NCI-H2029 (cell line): ENCODE data around the gene C2orf80.
"Not testable (repeated sequence)": the region's sequence is repeated elsewhere in the genome, so short reads cannot be mapped to it uniquely, and the experiment has no call there.

Experiments
- DNase-seq: peaks from one replicate; lab custom pipeline; 2025; lab: John Stamatoyannopoulos, UW

C2orf80 gene

DNA sequence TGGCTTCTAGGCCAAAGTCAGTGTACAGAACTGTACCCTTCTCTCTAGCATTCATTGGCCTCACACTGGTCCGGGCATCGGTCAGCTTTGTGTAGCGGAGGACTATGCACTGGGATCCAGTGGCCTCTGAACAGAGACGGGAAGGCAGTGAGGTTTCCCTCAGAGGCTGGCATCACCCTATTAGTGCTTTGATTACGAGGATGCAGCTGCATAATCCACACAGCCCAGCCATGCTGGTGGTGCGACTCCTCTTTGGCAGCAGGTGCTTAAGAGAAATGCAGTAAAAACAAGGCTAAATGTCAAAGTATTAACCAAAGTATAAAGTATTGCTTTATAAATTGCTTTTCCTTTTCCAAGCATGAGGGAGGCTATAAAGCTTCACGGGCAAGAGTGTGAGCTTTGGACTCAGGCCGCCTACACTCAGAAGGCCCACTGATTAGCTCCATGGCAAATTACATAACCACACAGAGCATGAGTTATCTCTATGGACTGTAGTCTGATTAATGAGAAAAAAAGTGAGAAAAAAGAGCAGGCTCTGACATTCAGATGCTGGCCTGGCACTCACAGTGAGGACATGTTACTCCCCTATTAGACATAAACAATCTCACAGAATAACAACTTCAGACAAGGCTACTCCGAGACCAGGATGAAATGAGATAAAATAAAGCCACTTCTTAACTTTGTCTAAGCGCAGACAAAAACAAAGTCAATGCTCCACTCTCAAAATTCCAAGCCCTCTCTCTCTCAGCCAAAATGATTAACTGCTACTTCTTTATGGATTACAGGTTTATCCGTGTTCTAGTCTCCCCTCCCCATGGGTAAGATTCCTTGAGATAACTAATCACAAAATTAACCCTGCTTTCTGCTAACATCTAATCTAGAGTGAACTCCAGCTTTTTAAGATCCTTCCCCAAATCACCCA is 53.8 kb downstream of the C2orf80 start:
- no peak for DNase-seq

- DNase-seq = peak; percentile 76
These were observed 54.8 kb downstream of the C2orf80 start for GRCh38 chr2:208134928-208135586.

GRCh38 chr2:208130712-208131110 is 59.1 kb downstream of the C2orf80 start:
- DNase-seq = no peak

DNA sequence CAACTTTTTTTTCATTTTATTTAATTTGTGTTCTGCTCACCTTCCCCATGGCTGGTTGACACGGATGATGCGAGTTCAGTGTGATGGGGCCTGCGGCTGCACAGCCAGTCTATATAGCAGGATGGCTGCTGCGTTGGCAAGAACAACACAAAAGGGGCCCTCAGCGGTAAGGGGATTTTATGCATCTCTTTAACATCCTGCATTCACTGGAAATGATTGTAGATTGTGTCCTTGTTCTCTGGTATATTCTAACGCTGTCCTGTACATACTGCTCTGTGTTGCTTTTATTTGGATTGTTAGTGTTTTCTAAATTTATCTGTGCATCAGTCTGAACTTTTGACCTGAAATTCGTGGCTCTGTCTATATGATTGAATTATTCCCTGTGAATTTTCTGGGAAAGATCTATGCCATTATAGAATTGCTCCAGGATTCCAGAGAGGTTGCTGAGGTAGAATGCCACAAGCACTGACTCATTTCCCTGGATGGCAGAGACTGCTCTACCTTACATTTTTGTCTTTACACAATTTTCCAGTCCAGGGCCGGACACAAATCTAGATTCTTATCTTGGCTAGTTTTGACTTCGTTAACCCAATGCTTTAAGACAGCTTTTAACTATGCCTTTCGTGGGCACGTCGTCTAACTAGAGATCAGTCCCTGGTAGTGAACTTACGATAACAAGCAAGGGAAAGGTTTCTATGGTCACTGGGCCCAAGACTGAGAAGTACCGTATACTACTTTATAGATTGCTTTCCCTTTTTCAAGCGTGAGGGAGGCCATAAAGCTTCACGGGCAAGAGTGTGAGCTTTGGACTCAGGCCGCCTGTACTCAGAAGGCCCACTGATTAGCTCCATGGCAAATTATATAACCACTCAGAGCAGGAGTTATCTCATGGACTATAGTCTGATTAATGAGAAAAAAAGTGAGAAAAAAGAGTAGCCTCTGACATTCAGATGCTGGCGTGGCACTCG is 59.8 kb downstream of the C2orf80 start, which contains the start of gene CRYGC:
Gene CRYGC, minus strand, starts transcription at position 85 of the 968 bp plus-strand sequence. Its CDS starts 36 bp downstream, at position 49.
- no peak for DNase-seq

GRCh38 chr2:208128136-208128535 is 61.7 kb downstream of the C2orf80 start:
- DNase-seq = no peak

DNA sequence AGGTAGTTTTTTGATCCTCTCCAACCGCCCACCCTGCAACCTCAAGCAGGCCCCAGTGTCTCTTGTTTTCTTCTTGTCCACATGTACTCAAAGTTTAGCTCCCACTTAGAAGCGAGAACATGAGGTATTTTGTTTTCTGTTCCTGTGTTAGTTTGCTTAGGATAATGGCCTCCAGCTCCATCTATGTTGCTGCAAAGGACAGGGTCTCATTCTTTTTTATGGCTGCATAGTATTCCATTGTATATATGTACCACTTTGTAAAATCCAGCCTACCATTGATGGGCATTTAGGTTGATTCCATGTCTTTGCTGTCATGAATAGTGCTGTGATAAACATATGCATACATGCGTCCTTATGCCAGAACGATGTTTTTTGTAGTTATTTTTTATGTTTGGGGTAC is 62.7 kb downstream of the C2orf80 start:
- DNase-seq = no peak

DNA sequence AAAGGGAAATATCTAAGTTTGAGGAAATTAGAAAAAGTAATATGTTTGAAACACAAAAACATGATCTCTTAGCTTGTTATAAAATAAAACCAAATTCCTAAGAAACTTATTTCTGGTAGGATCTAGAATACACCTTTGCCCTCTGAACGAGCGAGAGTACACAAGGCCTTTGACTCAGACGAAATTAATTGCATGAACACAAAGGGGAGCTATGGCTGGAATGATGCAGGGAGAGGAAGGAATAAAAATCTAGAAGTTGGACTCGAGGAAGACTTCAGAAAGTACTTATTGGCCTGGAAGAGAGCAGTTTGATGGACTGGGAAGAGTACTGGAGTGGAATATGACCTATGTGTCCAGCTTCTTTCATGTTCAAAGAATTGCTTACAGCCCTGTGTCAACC is 64.6 kb downstream of the C2orf80 start:
- DNase-seq = no peak

DNA sequence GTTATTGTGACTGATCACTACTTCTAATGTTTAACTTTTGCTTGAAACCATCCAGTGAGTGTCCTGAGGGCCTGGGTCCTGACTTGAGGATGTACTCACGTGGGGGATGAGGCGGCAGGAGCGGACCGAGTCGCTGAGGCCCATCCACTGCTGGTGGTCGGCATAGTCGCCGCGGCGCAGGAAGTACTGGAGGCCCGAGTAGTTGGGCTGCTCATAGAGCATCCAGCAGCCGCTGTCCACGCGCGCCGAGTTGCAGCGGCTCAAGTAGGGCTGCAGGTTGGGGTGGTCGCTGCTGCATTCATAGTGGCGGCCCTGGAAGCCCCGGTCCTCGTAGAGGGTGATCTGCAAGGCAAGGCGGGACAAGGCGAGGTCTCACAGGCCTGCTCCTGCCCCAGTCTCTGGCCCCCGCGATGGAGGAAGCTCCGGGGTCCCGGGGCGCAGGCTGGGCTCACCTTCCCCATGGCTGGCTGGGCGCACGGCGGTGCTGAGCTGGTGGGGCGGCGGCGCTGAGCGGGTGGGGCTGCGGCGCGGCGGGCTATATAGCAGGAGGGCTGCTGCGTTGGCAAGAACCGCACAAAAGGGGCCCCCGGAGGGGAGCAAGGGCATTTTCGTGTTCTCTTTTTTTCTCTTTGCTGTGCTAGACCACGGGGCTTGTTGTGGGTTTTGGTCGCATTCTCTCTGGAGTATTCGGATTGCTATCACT is 65.7 kb downstream of the C2orf80 start, which contains the start of gene CRYGD:
Gene CRYGD, minus strand, starts transcription at position 512 of the 703 bp plus-strand sequence. Its CDS starts 51 bp downstream, at position 461.
- DNase-seq = not testable (repeated sequence)

DNA sequence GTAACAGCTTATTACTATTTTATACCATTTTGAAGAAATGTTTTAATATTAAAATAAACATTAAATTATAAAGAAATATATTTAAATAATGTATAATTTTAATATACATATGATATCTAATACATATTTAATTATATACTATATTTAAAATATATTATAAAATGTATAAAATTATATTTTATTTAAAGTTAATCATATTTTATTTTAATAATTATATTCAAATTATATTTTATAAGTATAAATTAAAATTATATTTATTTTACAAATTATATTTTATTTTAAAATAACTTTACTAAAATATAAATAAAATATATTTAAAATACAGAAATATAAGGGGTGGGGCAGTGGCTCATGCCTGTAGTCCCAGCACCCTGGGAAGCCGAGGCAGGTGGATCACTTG is 67.6 kb downstream of the C2orf80 start:
- DNase-seq = no peak

DNA sequence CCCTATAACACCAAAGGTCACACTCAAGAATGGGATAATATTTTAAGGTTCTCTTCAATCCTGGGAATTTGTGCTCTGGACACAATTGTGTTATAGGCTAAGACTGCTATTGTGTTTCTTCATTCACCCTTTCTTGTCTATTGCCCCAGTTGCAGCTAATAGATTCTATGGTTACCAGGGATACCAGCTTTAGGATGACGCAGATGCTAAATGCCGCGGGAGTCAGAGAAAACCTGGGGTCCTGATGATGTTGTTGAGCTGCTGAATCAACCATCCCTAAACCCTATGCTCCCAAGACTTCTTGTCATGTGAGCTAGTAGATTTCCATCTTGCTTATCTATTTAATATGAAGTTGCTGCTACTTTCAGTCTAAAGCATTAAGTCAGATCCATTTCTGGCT is 70.9 kb downstream of the C2orf80 start:
- DNase-seq = no peak

DNA sequence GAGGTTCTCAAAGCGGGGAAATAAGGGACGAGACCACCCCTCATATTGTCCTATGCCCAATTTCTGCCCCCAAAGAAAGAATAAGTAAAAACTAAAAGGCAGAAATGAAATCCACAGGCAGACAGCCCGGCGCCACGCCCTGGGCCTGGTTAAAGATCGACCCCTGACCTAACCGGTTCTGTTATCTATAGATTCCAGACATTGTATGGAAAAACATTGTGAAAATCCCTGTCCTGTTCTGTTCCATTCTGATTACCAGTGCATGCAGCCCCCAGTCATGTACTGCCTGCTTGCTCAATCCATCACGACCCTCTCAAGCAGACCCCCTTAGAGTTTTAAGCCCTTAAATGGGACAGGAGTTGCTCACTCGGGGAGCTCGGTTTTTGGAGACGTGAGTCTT is 72.4 kb downstream of the C2orf80 start:
- DNase-seq = not testable (repeated sequence)
